ENCODE data around the gene FAM111B. TPM values are rescaled to one million over a fixed set of nuclear protein-coding genes. Genes with fewer than 3 reads are reported as not detected.

FAM111B gene
- total and polyA plus RNA-seq, 12 donors, result 0.11 to 3.1 (median 0.23) TPM; not detected in 2

DNA sequence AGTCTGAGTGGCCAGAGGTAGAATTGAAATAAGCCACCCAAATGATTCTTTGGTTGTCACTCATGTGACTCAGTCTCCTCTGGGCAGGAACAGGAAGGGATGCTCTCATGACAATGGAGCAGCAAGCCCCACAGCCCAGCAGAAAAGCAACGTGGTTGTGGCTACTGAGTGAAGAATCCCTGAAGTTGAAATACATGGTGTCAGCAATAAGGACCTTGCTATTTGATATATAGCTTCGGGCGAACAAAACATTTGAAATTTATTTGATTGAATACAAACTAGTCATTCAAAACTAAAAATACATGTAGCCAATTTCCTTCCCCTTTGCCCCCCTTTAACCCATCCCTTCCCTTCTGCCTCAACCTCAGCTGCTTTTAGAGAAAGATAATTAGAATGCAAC is 50.4 kb downstream of the FAM111B start:
- Histone ChIP-seq H3K9me3 (peaks cover 0 to 6% (median 0%) of the 10 kb centered on the region in 11 donors), H3K4me1 (peaks cover 0 to 10% (median 0%) of the 10 kb centered on the region in 9 donors), H3K36me3 (peaks cover 0 to 8% (median 0%) of the 10 kb centered on the region in 9 donors), H3K4me3 (no peak overlapping the region), H3K27me3 (no peaks in the 10 kb centered on the region), H3K27ac (no peak overlapping the region)
- ATAC-seq, result no peak
- 63 to 70% methylated on average over 3 of the region's 3 CpGs for WGBS, 2 donors
- TF ChIP-seq, protein P1, sequence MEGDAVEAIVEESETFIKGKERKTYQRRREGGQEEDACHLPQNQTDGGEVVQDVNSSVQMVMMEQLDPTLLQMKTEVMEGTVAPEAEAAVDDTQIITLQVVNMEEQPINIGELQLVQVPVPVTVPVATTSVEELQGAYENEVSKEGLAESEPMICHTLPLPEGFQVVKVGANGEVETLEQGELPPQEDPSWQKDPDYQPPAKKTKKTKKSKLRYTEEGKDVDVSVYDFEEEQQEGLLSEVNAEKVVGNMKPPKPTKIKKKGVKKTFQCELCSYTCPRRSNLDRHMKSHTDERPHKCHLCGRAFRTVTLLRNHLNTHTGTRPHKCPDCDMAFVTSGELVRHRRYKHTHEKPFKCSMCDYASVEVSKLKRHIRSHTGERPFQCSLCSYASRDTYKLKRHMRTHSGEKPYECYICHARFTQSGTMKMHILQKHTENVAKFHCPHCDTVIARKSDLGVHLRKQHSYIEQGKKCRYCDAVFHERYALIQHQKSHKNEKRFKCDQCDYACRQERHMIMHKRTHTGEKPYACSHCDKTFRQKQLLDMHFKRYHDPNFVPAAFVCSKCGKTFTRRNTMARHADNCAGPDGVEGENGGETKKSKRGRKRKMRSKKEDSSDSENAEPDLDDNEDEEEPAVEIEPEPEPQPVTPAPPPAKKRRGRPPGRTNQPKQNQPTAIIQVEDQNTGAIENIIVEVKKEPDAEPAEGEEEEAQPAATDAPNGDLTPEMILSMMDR (IDR thresholded peaks at IDR 0.05), result no peak
- intact Hi-C loops (cut with DNase I), result loop anchor here in 5 of 10 donors (5.0 to 10.0 kb wide), 4 partner anchors 60 to 503 kb away; no protein-coding TSS in a partner anchor
- DNase-seq, result no peak

DNA sequence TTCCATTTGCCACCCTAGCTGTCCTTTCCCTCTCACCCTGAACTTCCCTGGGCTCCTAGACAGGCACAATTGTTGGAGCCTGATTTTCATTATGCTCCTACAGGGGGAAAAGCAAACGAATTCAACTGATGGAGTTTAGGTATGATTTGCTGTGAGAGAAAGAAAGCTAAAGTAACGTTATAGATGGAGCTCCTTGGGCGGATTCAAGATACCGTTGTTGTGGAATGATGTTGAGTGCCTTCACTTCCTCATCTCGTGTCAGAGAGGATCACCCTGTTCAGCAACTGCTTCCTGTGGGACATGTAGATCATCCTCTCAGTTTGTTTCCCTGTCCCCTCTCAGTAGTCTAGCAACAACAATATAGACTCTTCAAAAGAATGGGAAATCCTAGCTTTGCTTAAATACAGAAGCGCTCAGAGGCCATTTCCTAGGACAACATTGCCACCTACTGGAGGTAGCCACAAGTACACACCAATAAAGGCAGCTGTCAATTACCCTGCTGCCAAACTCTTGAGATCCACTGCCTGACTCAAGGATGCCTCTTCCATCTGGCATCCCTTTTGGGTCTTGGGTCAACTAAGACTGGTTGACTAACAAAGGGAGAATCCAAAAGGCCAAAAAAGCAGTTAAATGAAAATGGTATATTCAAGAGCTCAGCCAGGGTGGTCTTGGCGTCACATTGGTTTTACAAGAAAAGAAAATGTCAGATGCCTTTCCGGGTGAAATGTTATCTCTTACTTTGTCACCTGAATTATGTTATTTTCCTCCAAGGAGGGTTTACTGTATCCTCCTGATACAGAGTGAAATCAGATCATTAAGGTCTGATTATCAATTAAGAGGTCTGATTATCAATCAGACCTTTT is 51.4 kb downstream of the FAM111B start:
- DNase-seq, result peak in 1 of 2 donors; percentile 54
- Histone ChIP-seq H3K36me3 (peaks cover 0 to under 1% (median 0%) of the 10 kb centered on the region in 9 donors), H3K27ac (no peak overlapping the region), H3K4me1 (peaks cover 0 to 10% (median 0%) of the 10 kb centered on the region in 9 donors), H3K9me3 (peaks cover 0 to 6% (median 0%) of the 10 kb centered on the region in 11 donors), H3K27me3 (peaks cover 0 to 5% (median 0%) of the 10 kb centered on the region in 7 donors), H3K4me3 (no peak overlapping the region)
- TF ChIP-seq, protein P1 (IDR thresholded peaks at IDR 0.05), result peak; percentile 60 to 88 (median 81)
- intact Hi-C loops (cut with DNase I), result loop anchor here in 5 of 10 donors (5.0 to 10.0 kb wide), 4 partner anchors 61 to 504 kb away; no protein-coding TSS in a partner anchor
- peak; percentile 55 to 92 (median 88) for ATAC-seq
- WGBS, 2 donors, result 33 to 36% methylated on average over 8 of the region's 8 CpGs

DNA sequence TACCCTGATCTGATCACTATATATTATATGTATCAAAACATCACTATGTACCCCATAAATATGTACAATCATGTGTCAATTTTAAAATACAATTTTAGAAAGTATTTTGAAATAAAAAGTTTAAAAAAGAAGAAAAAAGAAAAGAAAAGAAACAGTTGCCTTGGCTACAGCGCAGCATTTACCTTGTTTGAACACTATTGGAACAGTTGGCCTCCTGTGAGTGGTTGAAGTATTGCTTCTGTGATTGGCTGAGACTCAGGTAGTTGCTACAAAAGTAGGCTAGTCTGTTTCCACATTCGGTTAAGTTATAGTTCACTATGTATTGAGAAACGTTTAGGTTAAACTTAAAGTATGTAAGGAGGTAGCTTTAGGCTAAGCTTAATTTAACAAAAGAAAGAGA is 57.0 kb downstream of the FAM111B start:
- 62 to 88% methylated on average over 3 of the region's 3 CpGs for WGBS, 2 donors
- no peak overlapping the region for H3K27ac ChIP-seq
- no peak for ATAC-seq
- H3K9me3 ChIP-seq, result no peaks in the 10 kb centered on the region
- no peaks in the 10 kb centered on the region for H3K4me1 ChIP-seq
- H3K4me3 ChIP-seq, result no peak overlapping the region
- no peaks in the 10 kb centered on the region for H3K36me3 ChIP-seq
- intact Hi-C loops (cut with DNase I), result no loop called here
- no peak for DNase-seq
- H3K27me3 ChIP-seq, result peaks cover 0 to 17% (median 0%) of the 10 kb centered on the region in 7 donors
- TF ChIP-seq, protein P1 (IDR thresholded peaks at IDR 0.05), result no peak

DNA sequence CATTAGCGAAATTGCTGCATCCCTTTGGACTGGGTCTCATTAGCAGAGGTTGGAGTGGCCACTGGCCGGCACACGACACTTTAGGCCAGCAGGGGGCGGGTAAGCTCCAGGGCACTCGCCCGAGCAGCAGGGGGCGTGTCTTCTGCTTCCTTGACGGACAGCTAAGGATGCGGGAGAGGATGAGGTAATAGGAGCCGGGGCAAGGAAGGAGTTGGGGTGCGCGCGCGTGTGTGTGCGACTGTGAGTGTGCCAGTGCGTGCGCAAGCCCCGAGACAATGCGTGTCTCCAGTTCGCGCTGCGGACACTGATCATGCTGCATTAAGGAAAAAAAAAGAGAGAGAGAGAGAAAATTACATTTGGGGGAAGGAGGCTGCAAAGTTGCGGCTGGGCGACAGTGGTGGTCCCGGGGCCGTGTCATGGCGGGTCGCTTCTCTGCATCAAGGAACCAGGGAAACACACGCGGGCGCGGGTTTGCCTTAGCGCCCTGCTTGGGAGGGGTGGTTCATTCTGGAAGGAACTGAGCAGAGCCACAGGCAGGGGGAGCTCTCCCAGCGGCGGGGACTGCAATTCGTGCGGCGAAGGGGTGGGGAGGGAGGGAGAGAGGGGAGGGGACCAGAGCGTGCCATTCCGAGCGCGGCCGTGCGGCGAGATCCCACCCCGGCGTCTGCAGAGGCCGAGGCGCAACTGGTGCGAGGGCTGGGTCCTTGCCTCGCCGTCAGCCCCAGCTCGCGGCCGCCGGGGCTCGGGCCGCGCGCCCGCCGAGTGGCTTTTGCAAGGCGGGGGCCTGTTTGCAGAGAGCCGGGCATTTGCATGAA is 64.7 kb downstream of the FAM111B start, which contains the start of gene DTX4:
TSS of gene DTX4 (plus strand) at position 625 of the 815 bp plus-strand sequence. CDS start 464 bp downstream, outside the sequence.
- Histone ChIP-seq H3K36me3 (no peaks in the 10 kb centered on the region), H3K27me3 (peaks cover 0 to 16% (median 0%) of the 10 kb centered on the region in 7 donors), H3K4me1 (peaks cover 0 to 34% (median 17%) of the 10 kb centered on the region in 9 donors), H3K4me3 (peak within 1 kb of the TSS; percentile 45 to 74 (median 68)), H3K27ac (peak within 1 kb of the TSS in 7 of 10 donors; percentile 26 to 80 (median 56)), H3K9me3 (no peaks in the 10 kb centered on the region)
- ATAC-seq (peak; percentile 93 to 99 (median 96)), DNase-seq (peak; percentile 91 to 93)
- TF ChIP-seq, protein P1 (IDR thresholded peaks at IDR 0.05), result peak; percentile 71 to 88 (median 78)
- intact Hi-C loops (cut with DNase I), result loop anchor here (1.0 to 10.0 kb wide), 13 partner anchors 35 to 503 kb away; partner anchors contain the start of gene OR5A2 (in 4 of the 10)
- 0% methylated on average over 54 to 64 of the region's 64 CpGs for WGBS, 2 donors
